Ramos (cell line): ENCODE measurements around the gene CELF4.

ENCODE experiments used
- in situ Hi-C: fragments of 300-500 bp; cut with MboI; formaldehyde crosslinking; loops from one replicate; pipeline ENCODE4 v1.14.3; 2022; ENCODE audit warnings: low sequenced_read_pairs; ENCODE audit not compliant: unreplicated experiment

CELF4 gene

GRCh38 chr18:37405229-37405628 lies 160.4 kb downstream of the CELF4 start:
- in situ Hi-C loops: no loop called here

- in situ Hi-C loops: no loop called here
Measured at GRCh38 chr18:37403788-37404187, 161.8 kb downstream of the CELF4 start.

- in situ Hi-C loops: no loop called here
Measured at GRCh38 chr18:37403100-37403781, 162.4 kb downstream of the CELF4 start.

GRCh38 chr18:37402735-37403099 lies 162.9 kb downstream of the CELF4 start:
- in situ Hi-C loops: no loop called here

- in situ Hi-C loops: no loop called here
Measured at GRCh38 chr18:37400802-37401201, 164.8 kb downstream of the CELF4 start.

GRCh38 chr18:37398248-37398920 lies 167.2 kb downstream of the CELF4 start:
- in situ Hi-C loops: no loop called here

GRCh38 chr18:37397814-37398213 lies 167.8 kb downstream of the CELF4 start:
- in situ Hi-C loops: no loop called here

- in situ Hi-C loops: no loop called here
Measured at GRCh38 chr18:37396971-37397720, 168.5 kb downstream of the CELF4 start.

GRCh38 chr18:37395631-37396030 lies 170.0 kb downstream of the CELF4 start:
- in situ Hi-C loops: no loop called here

GRCh38 chr18:37395138-37395537 lies 170.5 kb downstream of the CELF4 start:
- in situ Hi-C loops: no loop called here

- in situ Hi-C loops: no loop called here
Measured at GRCh38 chr18:37394610-37394965, 171.0 kb downstream of the CELF4 start.

- in situ Hi-C loops: no loop called here
Measured at GRCh38 chr18:37393945-37394609, 171.5 kb downstream of the CELF4 start.

- in situ Hi-C loops: no loop called here
Measured at GRCh38 chr18:37393221-37393827, 172.3 kb downstream of the CELF4 start.

- in situ Hi-C loops: no loop called here
Measured at GRCh38 chr18:37392648-37393047, 172.9 kb downstream of the CELF4 start.

- in situ Hi-C loops: no loop called here
Measured at GRCh38 chr18:37391698-37392548, 173.7 kb downstream of the CELF4 start.

GRCh38 chr18:37391156-37391555 lies 174.4 kb downstream of the CELF4 start:
- in situ Hi-C loops: no loop called here

- in situ Hi-C loops: no loop called here
Measured at GRCh38 chr18:37390687-37391086, 174.9 kb downstream of the CELF4 start.

GRCh38 chr18:37389684-37390368 lies 175.8 kb downstream of the CELF4 start:
- in situ Hi-C loops: no loop called here

GRCh38 chr18:37389041-37389440 lies 176.6 kb downstream of the CELF4 start:
- in situ Hi-C loops: no loop called here
